GM10248 (cell line): ENCODE measurements around the gene GPC6.

Experiments
- CTCF ChIA-PET: fragments of 300-600 bp; sonication (Branson Sonifier 250); formaldehyde crosslinking; extraction: SDS; loops from one replicate; lab custom pipeline; 2021; ENCODE audit warnings: antibody characterized with exemption; lab: Yijun Ruan, JAX
- POLR2A ChIA-PET: fragments of 350-650 bp; sonication (Branson Sonifier 250); formaldehyde crosslinking; extraction: SDS; loops from one replicate; lab custom pipeline; 2020; ENCODE audit warnings: antibody characterized with exemption; lab: Yijun Ruan, JAX
- DNase-seq: peaks from one replicate; pipeline ENCODE4 v3.0.0; 2012; ENCODE audit errors: extremely low spot score
- CTCF ChIP-seq: IDR thresholded peaks from 2 replicates; pipeline ENCODE4 v1.5.1; 2012; ENCODE audit warnings: mild to moderate bottlenecking, low read depth; ENCODE audit errors: extremely low read depth, missing control alignments, control extremely low read depth

The GPC6 gene

DNA sequence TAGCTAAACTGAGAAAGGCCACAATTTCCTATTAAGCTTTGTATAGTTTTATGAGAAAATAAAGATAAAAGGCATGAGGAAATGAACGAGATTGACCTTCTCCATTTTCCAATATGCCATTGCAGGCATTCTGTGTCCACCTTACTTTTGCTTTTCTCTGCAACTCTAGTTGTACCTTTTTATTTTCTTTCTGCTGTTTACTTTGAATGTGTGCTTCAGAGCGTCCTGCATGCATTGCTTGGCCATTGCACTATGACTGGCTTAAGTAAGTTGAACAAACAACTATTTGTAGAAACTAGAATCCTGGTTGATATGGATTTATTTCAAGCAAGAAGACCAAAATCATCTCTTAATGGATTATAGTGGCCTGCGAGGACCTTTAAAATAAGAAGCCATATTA lies 510.3 kb downstream of the GPC6 start:
- POLR2A ChIA-PET: no interaction called here
- TF ChIP-seq CTCF: no peak
- no peak for DNase-seq
- CTCF ChIA-PET: no interaction called here

DNA sequence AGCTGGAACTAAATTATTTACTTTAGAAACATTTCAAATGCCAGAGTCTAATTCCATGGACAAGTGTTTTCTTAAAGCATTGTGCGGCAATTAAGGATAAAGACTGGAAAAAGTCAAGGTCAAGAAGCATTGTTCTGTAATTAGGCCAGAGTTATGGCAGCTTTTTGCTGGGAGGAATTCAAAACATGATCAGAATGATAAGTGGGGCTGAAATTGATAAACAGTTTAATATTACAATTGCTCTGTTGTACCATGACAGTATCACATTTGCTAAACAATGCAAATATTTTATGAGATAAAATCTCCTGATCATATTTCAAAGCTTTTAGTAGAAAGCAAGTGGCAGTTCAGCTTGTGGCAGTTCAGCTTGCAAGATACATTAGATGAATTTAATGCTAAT lies 513.7 kb downstream of the GPC6 start:
- ChIA-PET CTCF (no interaction called here), POLR2A (no interaction called here)
- no peak for TF ChIP-seq CTCF
- DNase-seq: no peak

GRCh38 chr13:93744033-93744432 lies 517.4 kb downstream of the GPC6 start:
- ChIA-PET CTCF (no interaction called here), POLR2A (no interaction called here)
- TF ChIP-seq CTCF: no peak
- DNase-seq: no peak

- no peak for DNase-seq
- ChIA-PET CTCF (no interaction called here), POLR2A (no interaction called here)
- no peak for TF ChIP-seq CTCF
These were observed 518.3 kb downstream of the GPC6 start for GRCh38 chr13:93744886-93745285.

DNA sequence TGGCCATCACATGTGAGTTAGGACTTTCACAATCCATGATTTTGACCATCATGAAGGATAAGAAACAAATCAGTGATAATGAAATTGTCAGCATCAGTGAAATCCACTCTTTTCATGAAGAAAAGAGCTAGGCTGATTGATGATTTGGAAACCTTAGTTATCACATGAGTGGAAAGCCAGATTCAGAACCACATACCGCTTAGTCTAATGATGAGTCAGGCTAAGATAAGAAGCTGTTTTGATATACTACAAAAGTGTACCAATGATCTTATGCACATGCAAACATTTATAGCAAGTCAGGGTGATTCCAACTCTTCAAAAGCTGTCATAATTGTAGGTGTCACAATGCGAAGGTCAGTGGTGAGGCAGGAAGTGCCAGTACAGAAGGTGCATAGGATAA lies 519.3 kb downstream of the GPC6 start:
- ChIA-PET CTCF (interaction anchor here (1.3 kb wide), 1 partner anchor 12 kb away, joined by 3 read pairs; no protein-coding TSS in a partner anchor), POLR2A (no interaction called here)
- DNase-seq: no peak
- no peak for TF ChIP-seq CTCF

DNA sequence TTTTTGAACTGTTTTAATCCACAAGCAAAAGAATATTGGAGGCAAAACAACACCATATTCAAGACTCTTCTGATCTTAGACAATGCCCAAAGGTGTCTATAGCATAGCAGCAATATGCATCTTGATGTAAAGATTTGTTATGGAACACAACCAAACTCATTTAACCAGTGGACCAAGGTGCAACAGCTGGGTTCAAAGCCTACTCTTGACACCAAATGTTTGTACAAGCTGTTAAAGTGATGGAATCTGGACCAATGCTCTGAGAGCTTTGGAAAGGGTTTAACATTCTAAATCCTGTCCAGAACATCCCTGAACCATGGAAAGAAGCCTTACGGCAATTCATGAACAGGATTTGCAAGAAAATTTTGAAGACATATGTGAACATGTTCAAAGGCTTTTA lies 520.0 kb downstream of the GPC6 start:
- CTCF ChIA-PET: interaction anchor here (1.3 to 1.7 kb wide), 2 partner anchors 11 to 13 kb away, joined by 3 to 4 read pairs; no protein-coding TSS in a partner anchor
- POLR2A ChIA-PET: no interaction called here
- DNase-seq: no peak
- TF ChIP-seq CTCF: no peak

DNA sequence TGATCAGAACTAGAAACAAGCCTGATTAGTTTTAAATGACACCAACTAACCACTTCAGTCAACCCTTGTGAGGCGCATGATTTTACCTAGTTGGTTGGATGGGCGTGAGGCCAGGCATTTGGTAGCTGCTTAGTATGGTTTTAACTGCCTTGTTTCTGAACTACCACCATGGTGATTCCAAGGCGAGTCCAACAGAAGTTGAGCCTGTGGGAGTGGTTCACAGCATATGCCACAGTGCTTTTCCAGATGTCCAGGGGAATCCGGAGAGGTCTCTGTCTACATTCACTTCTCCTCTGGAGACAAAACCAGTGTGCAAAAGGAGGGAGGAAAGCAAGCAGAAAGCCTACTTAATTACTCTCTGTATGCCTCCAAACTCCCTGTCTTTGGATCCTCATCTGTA lies 524.1 kb downstream of the GPC6 start:
- no peak for DNase-seq
- POLR2A ChIA-PET: no interaction called here
- no peak for TF ChIP-seq CTCF
- CTCF ChIA-PET: no interaction called here
